BJ (cell line): ENCODE measurements around the gene IFITM10. TPM values are rescaled to one million over a fixed set of nuclear protein-coding genes. Genes with fewer than 3 reads are reported as not detected.

Source experiments
- CTCF ChIA-PET: fragments of 350-600 bp; formaldehyde crosslinking; extraction: SDS; loops from one replicate; lab custom pipeline; 2021; ENCODE audit warnings: antibody characterized with exemption, inconsistent platforms; lab: Yijun Ruan, JAX
- POLR2A ChIA-PET: fragments of 300-600 bp; sonication (Branson Sonifier 250); formaldehyde crosslinking; extraction: SDS; loops from one replicate; lab custom pipeline; 2021; ENCODE audit warnings: antibody characterized with exemption; lab: Charles Lee
- DNase-seq: peaks from one replicate; pipeline ENCODE4 v3.0.0-alpha.2; 2011; ENCODE audit warnings: low read depth
- H3K27me3 ChIP-seq: 2 replicates; pipeline ENCODE4 v1.6.0; 2011; ENCODE audit warnings: low read length; ENCODE audit not compliant: control insufficient read depth, insufficient read depth
- H3K36me3 ChIP-seq: 2 replicates; pipeline ENCODE4 v1.5.1; 2011; ENCODE audit warnings: low read length; ENCODE audit not compliant: control insufficient read depth, insufficient read depth
- H3K4me3 ChIP-seq: 2 replicates; pipeline ENCODE4 v1.5.1; 2011; ENCODE audit warnings: low read depth, mild to moderate bottlenecking, control low read depth, low read length
- polyA plus RNA-seq: library from polyadenylated mRNA; depleted of rRNA; stranded (reverse); fragments of >200 nt; gene quantifications from 2 replicates; pipeline ENCODE4 v1.2.3, GENCODE V29; 2011
- TF ChIP-seq, protein P1 (sequence below): IDR thresholded peaks from 2 replicates; pipeline ENCODE4 v1.5.1; 2011; ENCODE audit warnings: low read depth, mild to moderate bottlenecking, control low read depth, inconsistent platforms, low read length, moderate library complexity; ENCODE audit not compliant: insufficient read depth

IFITM10 gene
- polyA plus RNA-seq, 1 experiment: 0.22 TPM

DNA sequence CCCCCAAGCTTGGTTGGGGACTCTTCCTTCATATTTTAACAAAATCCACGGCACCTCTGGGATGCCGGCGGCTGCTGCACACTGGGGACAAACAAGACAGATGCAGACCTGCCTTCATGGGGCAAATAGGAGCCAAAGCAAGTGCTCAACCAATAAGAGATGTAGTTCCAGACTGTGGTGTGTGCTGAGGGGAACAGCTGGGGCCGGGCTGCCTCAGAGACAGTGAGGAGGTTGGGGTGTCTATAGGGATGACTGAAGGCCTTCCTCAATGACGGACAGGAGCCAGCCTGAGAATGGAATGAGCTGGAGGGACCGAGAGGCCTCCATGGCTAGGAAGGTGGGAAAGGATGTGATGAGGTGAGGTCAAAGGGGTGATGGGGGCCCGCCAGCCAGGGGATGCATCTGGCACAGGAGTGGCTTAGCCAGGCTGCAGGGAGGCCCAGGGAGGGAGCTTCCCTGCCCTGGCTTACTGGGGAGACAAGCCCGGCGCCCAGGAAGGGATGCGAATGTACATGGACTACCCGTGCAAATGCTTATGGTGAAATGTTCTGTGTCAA lies 23.7 kb upstream of the IFITM10 start:
- CTCF ChIA-PET: interaction anchor here (2.6 kb wide), 1 partner anchor 80 kb away, joined by 10 read pairs; no protein-coding TSS in a partner anchor
- 0 out of 2 replicates have a peak, but pooled peaks cover 4% of the 10 kb centered on the region for H3K27me3 ChIP-seq
- TF ChIP-seq, protein P1, sequence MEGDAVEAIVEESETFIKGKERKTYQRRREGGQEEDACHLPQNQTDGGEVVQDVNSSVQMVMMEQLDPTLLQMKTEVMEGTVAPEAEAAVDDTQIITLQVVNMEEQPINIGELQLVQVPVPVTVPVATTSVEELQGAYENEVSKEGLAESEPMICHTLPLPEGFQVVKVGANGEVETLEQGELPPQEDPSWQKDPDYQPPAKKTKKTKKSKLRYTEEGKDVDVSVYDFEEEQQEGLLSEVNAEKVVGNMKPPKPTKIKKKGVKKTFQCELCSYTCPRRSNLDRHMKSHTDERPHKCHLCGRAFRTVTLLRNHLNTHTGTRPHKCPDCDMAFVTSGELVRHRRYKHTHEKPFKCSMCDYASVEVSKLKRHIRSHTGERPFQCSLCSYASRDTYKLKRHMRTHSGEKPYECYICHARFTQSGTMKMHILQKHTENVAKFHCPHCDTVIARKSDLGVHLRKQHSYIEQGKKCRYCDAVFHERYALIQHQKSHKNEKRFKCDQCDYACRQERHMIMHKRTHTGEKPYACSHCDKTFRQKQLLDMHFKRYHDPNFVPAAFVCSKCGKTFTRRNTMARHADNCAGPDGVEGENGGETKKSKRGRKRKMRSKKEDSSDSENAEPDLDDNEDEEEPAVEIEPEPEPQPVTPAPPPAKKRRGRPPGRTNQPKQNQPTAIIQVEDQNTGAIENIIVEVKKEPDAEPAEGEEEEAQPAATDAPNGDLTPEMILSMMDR: no peak
- DNase-seq: no peak
- no peaks in the 10 kb centered on the region for H3K36me3 ChIP-seq
- H3K4me3 ChIP-seq: no peak overlapping the region
- POLR2A ChIA-PET: no interaction called here

DNA sequence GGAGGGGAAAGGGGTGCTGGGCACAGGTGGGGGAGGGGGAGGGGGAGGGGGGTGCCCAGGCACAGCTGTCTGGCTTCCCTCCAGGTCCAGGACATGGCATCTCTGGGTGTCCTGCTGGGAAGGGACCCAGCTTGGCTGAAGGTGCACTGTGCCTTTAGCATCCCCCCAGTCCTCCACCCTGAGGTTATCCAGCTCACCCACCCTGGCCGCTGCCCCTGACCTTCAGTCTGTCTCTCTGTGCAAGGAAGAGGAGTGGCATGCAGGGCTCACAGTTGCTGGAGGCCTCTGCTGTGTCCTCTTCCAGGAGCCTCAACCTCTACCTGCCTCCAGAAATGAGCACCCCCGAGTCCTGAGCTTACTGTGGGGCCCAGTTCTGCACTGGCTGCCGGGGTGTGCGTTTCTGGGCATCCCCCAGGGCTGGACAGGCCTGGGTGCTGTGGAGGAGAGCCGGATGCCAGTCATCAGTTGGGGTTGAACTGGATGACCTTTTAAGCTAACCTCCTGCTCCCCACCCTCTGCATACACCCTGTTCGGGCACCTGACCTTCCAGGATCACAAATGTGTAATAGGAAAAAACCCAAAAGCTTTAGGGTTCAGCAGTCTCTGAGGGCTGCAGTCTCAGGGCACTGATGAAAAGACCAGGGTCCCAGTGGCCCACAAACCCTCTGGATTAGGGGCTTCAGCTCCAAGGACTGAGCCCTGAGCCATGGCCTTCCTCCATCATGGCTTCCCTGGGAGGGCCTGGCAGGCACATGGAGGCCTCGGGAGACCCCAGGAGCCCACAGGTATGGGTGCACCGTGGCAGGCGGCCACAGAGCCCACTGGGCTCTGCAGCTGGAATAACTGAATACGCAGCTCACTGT lies 23.0 kb upstream of the IFITM10 start:
- TF ChIP-seq, protein P1: no peak
- no peaks in the 10 kb centered on the region for H3K36me3 ChIP-seq
- no peak for DNase-seq
- ChIA-PET POLR2A (no interaction called here), CTCF (interaction anchor here (1.4 to 2.6 kb wide), 2 partner anchors 59 to 79 kb away, joined by 9 to 10 read pairs; no protein-coding TSS in a partner anchor)
- H3K27me3 ChIP-seq: 0 out of 2 replicates have a peak, but pooled peaks cover 1% of the 10 kb centered on the region
- H3K4me3 ChIP-seq: no peak overlapping the region

DNA sequence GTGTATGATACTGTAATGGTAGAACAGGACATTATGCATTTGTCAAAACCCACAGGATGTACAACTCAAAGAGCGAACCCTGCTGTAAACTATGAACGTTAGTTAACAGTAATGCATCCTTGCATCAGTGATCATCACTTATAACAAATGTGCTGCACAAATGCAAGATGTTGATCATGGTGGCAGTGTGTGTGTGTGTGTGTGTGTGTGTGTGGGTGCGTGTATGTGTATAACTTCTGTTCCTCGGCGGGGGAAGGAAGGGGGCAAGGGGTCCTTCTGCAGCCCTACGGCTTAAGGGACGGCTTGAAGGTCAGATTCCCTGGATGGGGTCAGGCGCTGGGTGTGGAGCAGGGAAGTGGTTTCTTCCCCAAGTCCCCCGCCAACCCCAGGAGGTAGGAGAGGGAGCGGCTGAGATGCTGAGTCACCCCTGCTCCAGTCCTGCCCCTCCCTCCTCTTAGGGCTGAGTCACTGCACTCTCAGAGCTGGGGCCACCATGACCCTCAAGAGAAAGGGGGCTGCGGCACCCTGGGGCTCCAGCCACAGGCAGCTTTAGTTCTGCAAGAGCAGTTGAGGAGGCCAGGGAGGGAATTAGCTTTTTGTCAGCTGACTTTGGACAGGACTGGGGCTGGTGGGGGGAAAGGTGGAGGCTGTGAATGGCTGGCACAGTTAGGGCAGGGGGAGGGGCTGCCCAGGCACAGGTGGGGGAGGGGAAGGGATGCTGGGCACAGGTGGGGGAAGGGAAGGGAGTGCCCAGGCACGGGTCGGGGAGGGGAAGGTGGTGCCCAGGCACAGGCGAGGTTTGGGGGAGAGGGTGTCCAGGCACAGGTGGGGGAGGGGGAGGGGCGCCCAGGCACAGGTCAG lies 22.1 kb upstream of the IFITM10 start:
- H3K36me3 ChIP-seq: no peaks in the 10 kb centered on the region
- TF ChIP-seq, protein P1: no peak
- ChIA-PET CTCF (interaction anchor here (0.8 to 2.6 kb wide), 3 partner anchors 13 to 78 kb away, joined by 3 to 10 read pairs (median 9); no protein-coding TSS in a partner anchor), POLR2A (no interaction called here)
- H3K4me3 ChIP-seq: no peak overlapping the region
- 0 out of 2 replicates have a peak, but pooled peaks cover 1% of the 10 kb centered on the region for H3K27me3 ChIP-seq
- DNase-seq: peak; percentile 72

DNA sequence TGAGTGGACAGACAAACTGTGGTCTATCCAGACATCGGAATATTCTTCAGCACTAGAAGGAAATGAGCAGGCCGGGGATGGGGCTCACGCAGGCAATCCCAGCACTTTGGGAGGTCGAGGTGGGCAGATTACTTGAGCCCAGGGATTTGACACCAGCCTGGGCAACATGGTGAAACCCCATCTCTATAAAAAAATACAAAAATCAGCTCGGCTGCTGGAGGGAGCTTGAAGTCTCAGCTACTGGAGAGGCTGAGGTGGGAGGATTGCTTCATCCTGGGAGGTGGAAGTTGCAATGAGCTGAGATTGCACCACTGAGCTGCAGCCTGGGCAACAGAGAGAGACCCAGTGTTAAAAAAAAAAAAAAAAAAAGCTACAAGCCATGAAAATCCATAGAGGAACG lies 21.3 kb upstream of the IFITM10 start:
- POLR2A ChIA-PET: interaction anchor here (0.6 to 0.7 kb wide), 2 partner anchors 8 to 955 kb away, joined by 11 to 16 read pairs; partner anchors contain the start of gene CTSD
- Histone ChIP-seq H3K27me3 (0 out of 2 replicates have a peak, but pooled peaks cover 1% of the 10 kb centered on the region), H3K4me3 (no peak overlapping the region), H3K36me3 (no peaks in the 10 kb centered on the region)
- CTCF ChIA-PET: interaction anchor here (0.8 to 2.6 kb wide), 2 partner anchors 13 to 78 kb away, joined by 3 to 10 read pairs; no protein-coding TSS in a partner anchor
- DNase-seq: peak; percentile 11
- TF ChIP-seq, protein P1: no peak
